Endothelial cell of umbilical vein (primary cell): ENCODE data around the gene FAT2. TPM values are rescaled to one million over a fixed set of nuclear protein-coding genes. Genes with fewer than 3 reads are reported as not detected.

ENCODE experiments used
- BruUV-seq: library from RNA; stranded (reverse); fragments of 400-500 nt; replicated peaks from 2 replicates; lab custom pipeline; 2021; lab: Mats Ljungman, UMichigan
- CTCF ChIA-PET: fragments of 300-600, 350-600 bp; sonication (Branson Sonifier 250); formaldehyde crosslinking; loops from one replicate; lab custom pipeline; 2021; ENCODE audit warnings: antibody characterized with exemption, inconsistent platforms; lab: Charles Lee
- POLR2A ChIA-PET: fragments of 300-600, 350-600 bp; sonication (Branson Sonifier 250); formaldehyde crosslinking; loops from one replicate; lab custom pipeline; 2021; ENCODE audit warnings: antibody characterized with exemption, inconsistent platforms; lab: Charles Lee
- DNase-seq: peaks from one replicate; pipeline ENCODE4 v3.0.0-alpha.2; 2011; ENCODE audit warnings: low read depth, low spot score
- FAIRE-seq: peaks from 2 replicates; lab custom pipeline; 2011; peaks lifted over from hg19 to GRCh38; lab: Jason Lieb, UNC
- H2AFZ ChIP-seq: 2 replicates; pipeline ENCODE4 v1.6.0; 2012; ENCODE audit warnings: low read depth, low read length, control low read depth, inconsistent platforms
- H3K27ac ChIP-seq: 2 replicates; pipeline ENCODE4 v1.5.1; 2011; ENCODE audit warnings: low read depth, mild to moderate bottlenecking, control low read depth, low read length, moderate library complexity; ENCODE audit not compliant: insufficient read depth
- H3K27me3 ChIP-seq, 2 experiments: 2 replicates each; pipeline versions ENCODE4 v1.6.0 to v1.6.1; 2011; ENCODE audit warnings: low read length in 2 of 2, mixed read lengths in 1 of 2; ENCODE audit not compliant: control insufficient read depth in 2 of 2, insufficient read depth in 2 of 2
- H3K36me3 ChIP-seq, 2 experiments: 2 replicates in 1 of 2; 3 replicates in 1 of 2; pipeline ENCODE4 v1.5.1; 2011; ENCODE audit warnings: low read length in 2 of 2, mild to moderate bottlenecking in 1 of 2, moderate library complexity in 1 of 2; ENCODE audit not compliant: control insufficient read depth in 2 of 2, insufficient read depth in 2 of 2; ENCODE audit errors: extremely low read depth in 1 of 2
- H3K4me1 ChIP-seq: 3 replicates; pipeline ENCODE4 v1.5.1; 2011; ENCODE audit warnings: mild to moderate bottlenecking, low read length; ENCODE audit not compliant: control insufficient read depth, insufficient read depth; ENCODE audit errors: extremely low read depth
- H3K4me2 ChIP-seq: 2 replicates; pipeline ENCODE4 v1.6.1; 2011; ENCODE audit warnings: low read length, control low read depth, mixed read lengths; ENCODE audit not compliant: insufficient read depth
- H3K4me3 ChIP-seq, 3 experiments: fragments of 200-600 bp in 1 of 3; sonication (generic), shearing (Covaris generic) in 1 of 3; replicated peaks in 1 of 3; 2 replicates each; pipeline ENCODE4 v1.5.1; 2011 to 2016; ENCODE audit warnings: control low read depth in 3 of 3, low read length in 3 of 3, mild to moderate bottlenecking in 2 of 3, inconsistent platforms in 1 of 3, low read depth in 1 of 3, moderate library complexity in 1 of 3; ENCODE audit not compliant: insufficient read depth in 1 of 3
- H3K79me2 ChIP-seq: 2 replicates; pipeline ENCODE4 v1.6.0; 2012; ENCODE audit warnings: low read length, inconsistent platforms; ENCODE audit not compliant: control insufficient read depth, insufficient read depth
- H3K9ac ChIP-seq: replicated peaks from 2 replicates; pipeline ENCODE3; 2011; ENCODE audit warnings: low read length, control low read depth; ENCODE audit not compliant: insufficient read depth; ENCODE audit errors: extremely low read depth
- H3K9me1 ChIP-seq: replicated peaks from 3 replicates; pipeline ENCODE4 v1.6.0; 2011; ENCODE audit warnings: mild to moderate bottlenecking, low read length; ENCODE audit not compliant: control insufficient read depth, insufficient read depth; ENCODE audit errors: extremely low read depth
- H3K9me3 ChIP-seq: replicated peaks from 2 replicates; pipeline ENCODE4 v1.5.1; 2012; ENCODE audit warnings: low read length, inconsistent platforms; ENCODE audit not compliant: control insufficient read depth, insufficient read depth
- H4K20me1 ChIP-seq: replicated peaks from 2 replicates; pipeline ENCODE3; 2011; ENCODE audit warnings: mild to moderate bottlenecking, low read length; ENCODE audit not compliant: control insufficient read depth, insufficient read depth; ENCODE audit errors: extremely low read depth
- CTCF ChIP-seq, 2 donors: IDR thresholded peaks; 1 replicate in 1 of 2; 2 replicates in 1 of 2; pipeline ENCODE4 v1.5.1; 2011; ENCODE audit warnings: low read length in 2 of 2, mild to moderate bottlenecking in 2 of 2, moderate library complexity in 2 of 2, control low read depth in 1 of 2, inconsistent platforms in 1 of 2, low read depth in 1 of 2; ENCODE audit not compliant: insufficient read depth in 1 of 2; ENCODE audit errors: extremely low read depth in 1 of 2
- EZH2 ChIP-seq: IDR thresholded peaks from 2 replicates; pipeline ENCODE4 v1.6.1; 2012; ENCODE audit warnings: borderline replicate concordance, low read depth, mild to moderate bottlenecking, moderate library complexity, low read length, inconsistent platforms; ENCODE audit not compliant: severe bottlenecking
- FOS ChIP-seq: IDR thresholded peaks from 2 replicates; pipeline ENCODE4 v1.6.1; 2011; ENCODE audit warnings: mild to moderate bottlenecking, low read length, moderate library complexity, borderline replicate concordance; ENCODE audit not compliant: insufficient read depth
- GATA2 ChIP-seq: IDR thresholded peaks from 2 replicates; pipeline ENCODE4 v1.7.0; 2011; ENCODE audit warnings: low read depth, mild to moderate bottlenecking, moderate library complexity, mixed read lengths, low read length; ENCODE audit not compliant: insufficient read length, insufficient read depth
- JUN ChIP-seq: IDR thresholded peaks from 2 replicates; pipeline ENCODE4 v1.6.1; 2011; ENCODE audit warnings: borderline replicate concordance, low read depth; ENCODE audit not compliant: insufficient read length, insufficient read depth
- MAX ChIP-seq: IDR thresholded peaks from 2 replicates; pipeline ENCODE4 v1.6.1; 2011; ENCODE audit not compliant: insufficient read depth, insufficient read length
- MYC ChIP-seq: IDR thresholded peaks from one replicate; pipeline ENCODE4 v1.6.1; 2011; ENCODE audit warnings: mild to moderate bottlenecking, low read depth, low read length
- POLR2A ChIP-seq: IDR thresholded peaks from 2 replicates; pipeline ENCODE4 v1.6.1; 2012; ENCODE audit warnings: low read depth, mild to moderate bottlenecking, control low read depth, low read length
- POLR2AphosphoS5 ChIP-seq: IDR thresholded peaks from 2 replicates; pipeline ENCODE4 v1.6.1; 2012; ENCODE audit warnings: low read depth, mild to moderate bottlenecking, control low read depth, low read length, moderate library complexity; ENCODE audit not compliant: insufficient read depth
- dilution Hi-C: fragments of 300-500 bp; cut with MboI; formaldehyde crosslinking; loops from one replicate; pipeline ENCODE4 v1.15.0; 2019; ENCODE audit warnings: low sequenced_read_pairs; ENCODE audit not compliant: extremely low pct_ligation_motif_present
- intact Hi-C: fragments of 100-400 bp; cut with micrococcal nuclease; formaldehyde crosslinking; loops from one replicate; pipeline ENCODE4 v1.10.0; 2022
- polyA plus RNA-seq, 4 experiments: library from polyadenylated mRNA; depleted of rRNA in 3 of 4; stranded (reverse) in 3 of 4; unstranded in 1 of 4; fragments of >200 nt; gene quantifications; 2 replicates each; pipeline versions ENCODE4 v1.2.1 to v1.2.3, GENCODE V29; 2011 to 2012; ENCODE audit warnings: missing spikeins in 1 of 4
- total RNA-seq: library from RNA; stranded (reverse); gene quantifications from 2 replicates; pipeline ENCODE4 v1.2.3, GENCODE V29; 2021

Gene FAT2
- total and polyA plus RNA-seq, 2 donors (not counting 3 experiments of a cell fraction or from before 2014, with no cell fraction given) = not detected

- Histone ChIP-seq H3K27ac (no peak overlapping the region), H3K4me3 (no peak overlapping the region), H3K9me1 (no peaks in the 10 kb centered on the region), H3K4me2 (no peak overlapping the region), H3K79me2 (no peaks in the 10 kb centered on the region), H3K9ac (no peak overlapping the region), H3K36me3 (no peaks in the 10 kb centered on the region), H2AFZ (no peak overlapping the region), H3K4me1 (no peaks in the 10 kb centered on the region), H3K9me3 (no peaks in the 10 kb centered on the region), H4K20me1 (no peaks in the 10 kb centered on the region), H3K27me3 (no peaks in the 10 kb centered on the region)
- BruUV-seq = no TSS peak
- dilution Hi-C loops = no loop called here
- FAIRE-seq (no peak), DNase-seq (no peak)
- intact Hi-C loops = no loop called here
- CTCF ChIA-PET = interaction anchor here (1.1 kb wide), 1 partner anchor 20 kb away, joined by 3 read pairs; no protein-coding TSS in a partner anchor
- TF ChIP-seq MAX (no peak), EZH2 (no peak), MYC (no peak), FOS (no peak), GATA2 (no peak), POLR2A (no peak), POLR2AphosphoS5 (no peak), CTCF (IDR thresholded peaks at IDR 0.05; ENCODE audit: extremely low read depth in 1 of 2, insufficient read depth in 1 of 2, low read depth in 1 of 2, low read length in 2 of 2) (no peak), JUN (no peak)
- POLR2A ChIA-PET = no interaction called here
Measured at GRCh38 chr5:151631941-151632340, 40.8 kb upstream of the FAT2 start.
